Ishikawa (cell line): ENCODE data around the gene FMNL2.
A peak's percentile ranks its signal among the peaks of the same experiment; 100 is the strongest.

Source experiments
- CEBPB ChIP-seq: IDR thresholded peaks from 2 replicates; pipeline ENCODE4 v1.6.1; 2012
- CREB1 ChIP-seq: IDR thresholded peaks from 2 replicates; pipeline ENCODE4 v1.6.1; 2012; ENCODE audit warnings: low read depth
- EGR1 ChIP-seq: IDR thresholded peaks from 2 replicates; pipeline ENCODE4 v1.6.1; 2012
- EP300 ChIP-seq: IDR thresholded peaks from 2 replicates; pipeline ENCODE4 v1.6.1; 2012; ENCODE audit warnings: borderline replicate concordance
- FOXM1 ChIP-seq: IDR thresholded peaks from 2 replicates; pipeline ENCODE4 v1.6.1; 2012; ENCODE audit warnings: low read depth, borderline replicate concordance
- NFIC ChIP-seq: IDR thresholded peaks from 2 replicates; pipeline ENCODE4 v1.6.1; 2012
- RAD21 ChIP-seq: IDR thresholded peaks from 2 replicates; pipeline ENCODE4 v1.6.1; 2012; ENCODE audit warnings: low read depth
- TAF1 ChIP-seq: IDR thresholded peaks from 2 replicates; pipeline ENCODE4 v1.6.1; 2012; ENCODE audit warnings: low read depth, mild to moderate bottlenecking
- TCF12 ChIP-seq: IDR thresholded peaks from 2 replicates; pipeline ENCODE4 v1.6.1; 2012; ENCODE audit warnings: low read depth
- TEAD4 ChIP-seq: IDR thresholded peaks from 2 replicates; pipeline ENCODE4 v1.6.1; 2012
- YY1 ChIP-seq: IDR thresholded peaks from 2 replicates; pipeline ENCODE4 v1.6.1; 2012; ENCODE audit warnings: low read depth
- ZBTB7A ChIP-seq: IDR thresholded peaks from 2 replicates; pipeline ENCODE4 v1.6.1; 2012; ENCODE audit warnings: low read depth
- TF ChIP-seq, protein P1 (sequence below): IDR thresholded peaks from 2 replicates; pipeline ENCODE4 v1.6.1; 2012
- TF ChIP-seq, protein P2 (sequence below): IDR thresholded peaks from 2 replicates; pipeline ENCODE4 v1.6.1; 2012; ENCODE audit warnings: low read depth, mild to moderate bottlenecking
- TF ChIP-seq, protein P3 (sequence below): IDR thresholded peaks from 2 replicates; pipeline ENCODE4 v1.6.1; 2012

The FMNL2 gene

DNA sequence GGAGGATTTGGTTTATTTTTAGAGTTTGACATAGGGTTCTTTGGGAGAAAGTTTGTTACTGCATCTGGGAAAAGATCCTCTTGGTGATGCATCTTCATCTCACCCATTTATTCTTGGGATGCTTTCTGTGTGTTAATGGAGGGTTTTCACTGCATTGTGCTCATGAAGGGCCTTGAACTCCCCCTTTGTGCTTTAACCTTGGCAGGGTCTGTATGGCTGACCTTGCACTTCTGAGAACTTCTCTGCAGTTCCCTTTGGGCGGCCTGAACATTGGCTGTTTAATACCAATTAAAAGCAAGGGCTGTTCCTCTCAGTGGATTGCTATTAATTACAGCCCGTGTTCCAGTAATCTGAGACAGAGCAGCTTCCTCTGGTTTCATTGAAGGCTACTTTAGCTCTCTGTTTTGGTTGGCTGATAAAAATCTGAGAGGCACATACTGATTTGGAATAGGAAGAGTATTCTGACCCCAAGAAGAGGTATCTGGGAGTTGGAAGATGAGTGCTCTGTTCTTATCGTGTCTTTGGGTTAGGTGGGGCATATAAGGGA, 37.5 kb downstream of the FMNL2 start:
- no peak for TF ChIP-seq ZBTB7A
- no peak for TF ChIP-seq EP300
- TF ChIP-seq TAF1 = no peak
- no peak for TF ChIP-seq FOXM1
- TF ChIP-seq, protein P1, sequence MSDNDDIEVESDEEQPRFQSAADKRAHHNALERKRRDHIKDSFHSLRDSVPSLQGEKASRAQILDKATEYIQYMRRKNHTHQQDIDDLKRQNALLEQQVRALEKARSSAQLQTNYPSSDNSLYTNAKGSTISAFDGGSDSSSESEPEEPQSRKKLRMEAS = no peak
- TF ChIP-seq, protein P2, sequence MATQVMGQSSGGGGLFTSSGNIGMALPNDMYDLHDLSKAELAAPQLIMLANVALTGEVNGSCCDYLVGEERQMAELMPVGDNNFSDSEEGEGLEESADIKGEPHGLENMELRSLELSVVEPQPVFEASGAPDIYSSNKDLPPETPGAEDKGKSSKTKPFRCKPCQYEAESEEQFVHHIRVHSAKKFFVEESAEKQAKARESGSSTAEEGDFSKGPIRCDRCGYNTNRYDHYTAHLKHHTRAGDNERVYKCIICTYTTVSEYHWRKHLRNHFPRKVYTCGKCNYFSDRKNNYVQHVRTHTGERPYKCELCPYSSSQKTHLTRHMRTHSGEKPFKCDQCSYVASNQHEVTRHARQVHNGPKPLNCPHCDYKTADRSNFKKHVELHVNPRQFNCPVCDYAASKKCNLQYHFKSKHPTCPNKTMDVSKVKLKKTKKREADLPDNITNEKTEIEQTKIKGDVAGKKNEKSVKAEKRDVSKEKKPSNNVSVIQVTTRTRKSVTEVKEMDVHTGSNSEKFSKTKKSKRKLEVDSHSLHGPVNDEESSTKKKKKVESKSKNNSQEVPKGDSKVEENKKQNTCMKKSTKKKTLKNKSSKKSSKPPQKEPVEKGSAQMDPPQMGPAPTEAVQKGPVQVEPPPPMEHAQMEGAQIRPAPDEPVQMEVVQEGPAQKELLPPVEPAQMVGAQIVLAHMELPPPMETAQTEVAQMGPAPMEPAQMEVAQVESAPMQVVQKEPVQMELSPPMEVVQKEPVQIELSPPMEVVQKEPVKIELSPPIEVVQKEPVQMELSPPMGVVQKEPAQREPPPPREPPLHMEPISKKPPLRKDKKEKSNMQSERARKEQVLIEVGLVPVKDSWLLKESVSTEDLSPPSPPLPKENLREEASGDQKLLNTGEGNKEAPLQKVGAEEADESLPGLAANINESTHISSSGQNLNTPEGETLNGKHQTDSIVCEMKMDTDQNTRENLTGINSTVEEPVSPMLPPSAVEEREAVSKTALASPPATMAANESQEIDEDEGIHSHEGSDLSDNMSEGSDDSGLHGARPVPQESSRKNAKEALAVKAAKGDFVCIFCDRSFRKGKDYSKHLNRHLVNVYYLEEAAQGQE = no peak
- TF ChIP-seq, protein P3, sequence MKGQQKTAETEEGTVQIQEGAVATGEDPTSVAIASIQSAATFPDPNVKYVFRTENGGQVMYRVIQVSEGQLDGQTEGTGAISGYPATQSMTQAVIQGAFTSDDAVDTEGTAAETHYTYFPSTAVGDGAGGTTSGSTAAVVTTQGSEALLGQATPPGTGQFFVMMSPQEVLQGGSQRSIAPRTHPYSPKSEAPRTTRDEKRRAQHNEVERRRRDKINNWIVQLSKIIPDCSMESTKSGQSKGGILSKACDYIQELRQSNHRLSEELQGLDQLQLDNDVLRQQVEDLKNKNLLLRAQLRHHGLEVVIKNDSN = no peak
- TF ChIP-seq CREB1 = no peak
- no peak for TF ChIP-seq CEBPB
- no peak for TF ChIP-seq RAD21

DNA sequence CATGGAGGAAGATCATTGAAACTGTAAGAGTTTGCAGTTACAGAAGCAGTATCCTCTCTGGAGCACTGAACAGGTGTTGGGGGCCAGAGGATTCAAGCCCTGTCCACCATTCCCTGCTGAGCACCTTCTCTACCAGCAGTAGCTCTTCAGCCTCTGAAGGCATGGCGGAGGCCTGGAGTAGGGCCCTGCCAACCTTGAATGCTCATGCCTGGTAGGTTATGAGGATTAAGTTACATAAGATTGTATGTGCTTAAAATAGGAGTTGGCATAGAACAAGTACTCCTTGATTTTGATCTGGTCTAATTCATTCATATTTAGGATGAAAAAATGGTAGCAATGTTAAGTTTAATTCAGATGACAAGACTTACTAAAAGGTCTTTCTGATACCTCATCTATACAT, 40.2 kb downstream of the FMNL2 start:
- no peak for TF ChIP-seq NFIC

DNA sequence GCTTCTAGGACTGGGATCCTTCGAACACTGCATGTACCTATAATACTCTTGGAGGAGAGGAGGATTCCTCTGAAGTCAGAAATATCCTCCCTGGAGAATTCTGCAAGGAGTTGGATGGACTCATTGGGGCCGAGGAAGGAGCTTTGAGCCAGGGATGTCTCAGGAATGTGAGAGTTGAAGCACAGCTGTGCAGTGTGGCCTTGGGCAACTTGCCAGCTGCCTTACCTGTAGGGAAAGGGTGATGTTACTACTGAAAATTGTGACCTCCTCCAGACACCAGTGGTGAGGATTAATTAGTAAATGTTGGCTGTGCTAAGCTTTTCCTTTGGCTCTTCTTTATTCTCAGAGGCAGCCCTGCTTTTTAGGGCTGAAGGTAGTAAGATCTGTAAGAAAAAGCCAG, 41.4 kb downstream of the FMNL2 start:
- TF ChIP-seq YY1 = no peak
- peak; percentile 63 for TF ChIP-seq NFIC
- 0 out of 2 replicates have a peak, but pooled peaks have one; percentile 18 for TF ChIP-seq TEAD4

DNA sequence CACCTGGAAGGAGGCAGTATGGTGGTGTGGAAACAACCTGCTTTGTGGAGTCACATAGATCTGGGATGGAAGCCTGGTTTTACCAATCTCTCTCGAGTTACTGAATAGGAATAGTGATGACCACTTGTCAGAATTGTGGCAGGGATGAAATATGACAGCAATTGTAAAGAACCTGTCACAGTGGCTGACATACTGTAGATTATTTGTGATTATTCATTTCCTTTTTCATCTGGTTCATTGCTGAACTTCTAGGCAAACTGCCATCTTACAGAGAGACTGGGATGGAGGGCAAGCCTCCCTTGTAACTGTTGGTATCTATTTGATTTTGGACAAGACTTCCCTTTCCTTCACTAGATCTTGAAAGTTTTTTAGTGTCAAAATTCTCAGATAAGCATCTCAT, 42.0 kb downstream of the FMNL2 start:
- no peak for TF ChIP-seq EP300
- TF ChIP-seq TCF12 = no peak
- TF ChIP-seq CREB1 = no peak
- no peak for TF ChIP-seq RAD21
- TF ChIP-seq YY1 = no peak
- TF ChIP-seq TAF1 = no peak
- TF ChIP-seq TEAD4 = no peak
- TF ChIP-seq, protein P3 = no peak
- TF ChIP-seq ZBTB7A = no peak
- no peak for TF ChIP-seq FOXM1
- TF ChIP-seq NFIC = no peak
- no peak for TF ChIP-seq CEBPB
- TF ChIP-seq, protein P1 = no peak
- TF ChIP-seq EGR1 = no peak
- TF ChIP-seq, protein P2 = no peak

DNA sequence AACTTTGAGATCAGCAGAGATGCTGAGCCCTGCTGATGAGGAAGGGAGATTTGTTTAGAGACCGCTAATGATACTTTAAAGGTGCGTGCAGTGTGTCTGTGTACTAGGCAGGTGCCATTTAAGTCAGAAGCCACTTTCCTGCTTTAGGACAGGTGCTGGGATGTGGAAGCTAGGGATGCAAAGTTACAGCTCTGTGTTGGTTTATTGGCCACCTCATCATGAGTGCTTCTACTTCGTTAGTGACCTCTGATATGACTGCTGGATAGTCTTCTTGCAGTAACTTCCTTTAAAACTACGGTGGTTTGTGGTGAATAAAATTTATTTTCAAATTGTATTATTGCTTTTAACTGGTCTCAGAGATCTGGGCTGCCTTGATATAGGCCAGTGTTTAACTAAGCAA, 44.1 kb downstream of the FMNL2 start:
- no peak for TF ChIP-seq CEBPB
- TF ChIP-seq ZBTB7A = no peak
- no peak for TF ChIP-seq EGR1
- TF ChIP-seq NFIC = no peak
- no peak for TF ChIP-seq TCF12
- TF ChIP-seq, protein P2 = no peak
- TF ChIP-seq, protein P1 = no peak
- TF ChIP-seq FOXM1 = no peak
- TF ChIP-seq YY1 = no peak
- TF ChIP-seq TAF1 = no peak
- TF ChIP-seq RAD21 = no peak
- no peak for TF ChIP-seq EP300
- TF ChIP-seq, protein P3 = no peak
- TF ChIP-seq CREB1 = no peak
